Eye (tissue), 1 donor: ENCODE measurements around the gene BTBD10.
A peak's percentile ranks its signal among the peaks of the same experiment; 100 is the strongest.
"Not testable (repeated sequence)": the region's sequence is repeated elsewhere in the genome, so short reads cannot be mapped to it uniquely, and the experiment has no call there.

ENCODE experiments used
- DNase-seq: peaks from one replicate; pipeline ENCODE4 v3.0.0-alpha.2; 2015

BTBD10 gene

DNA sequence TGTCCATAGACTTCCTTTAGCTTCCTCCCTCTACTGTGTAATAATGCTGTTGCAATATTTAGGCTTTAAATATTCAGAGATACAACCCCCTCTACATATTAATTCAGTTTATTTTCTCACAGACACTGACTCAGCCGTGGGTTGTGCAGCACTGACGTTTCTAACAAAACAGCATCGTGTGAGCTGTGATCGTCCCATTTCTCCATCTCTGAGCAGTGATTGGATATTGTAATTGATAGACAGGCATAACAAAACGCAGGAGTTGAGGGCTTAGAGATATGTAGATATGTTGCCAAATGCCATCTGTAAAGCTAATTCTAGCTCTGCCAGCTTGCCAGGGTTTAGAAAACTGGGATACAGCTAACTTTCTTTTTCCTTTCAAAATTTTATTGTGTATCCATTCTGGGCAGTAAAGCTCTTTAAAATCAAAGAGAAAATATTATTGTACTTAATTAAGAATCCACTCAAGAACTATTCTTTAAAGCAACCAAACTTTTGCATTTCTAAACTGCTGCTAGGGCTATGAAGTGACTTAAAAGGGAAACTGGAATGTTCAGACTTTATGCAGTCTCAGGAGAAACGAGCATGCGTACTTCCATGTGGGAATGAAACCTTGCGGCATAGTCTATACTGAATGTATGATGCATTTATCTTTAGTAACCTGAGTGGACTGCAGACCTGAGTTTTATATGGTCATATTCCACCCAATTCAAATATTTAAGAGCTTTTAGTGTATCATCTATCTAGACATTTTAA, 22.7 kb downstream of the BTBD10 start:
- peak; percentile 55 for DNase-seq

DNA sequence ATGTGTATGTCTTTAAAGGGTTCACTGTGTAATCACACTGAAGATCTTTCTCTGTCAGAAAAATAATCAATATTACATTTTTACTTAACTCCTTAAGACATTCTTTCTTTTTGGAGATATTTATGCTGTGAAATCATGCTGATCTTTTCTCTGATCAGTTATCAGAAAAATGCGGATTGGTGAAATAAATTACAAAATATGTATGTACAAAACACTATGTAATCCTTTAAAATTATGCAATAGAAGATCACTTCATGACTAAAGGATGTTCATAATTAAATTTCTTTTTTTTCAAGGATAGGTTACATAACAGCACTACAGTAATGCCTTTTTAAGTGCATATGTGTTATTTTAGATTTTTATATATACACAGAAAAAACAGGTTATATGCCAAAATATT, 24.7 kb downstream of the BTBD10 start:
- DNase-seq: no peak

- DNase-seq: not testable (repeated sequence)
Observed at GRCh38 chr11:13436836-13437235, 26.2 kb downstream of the BTBD10 start.

DNA sequence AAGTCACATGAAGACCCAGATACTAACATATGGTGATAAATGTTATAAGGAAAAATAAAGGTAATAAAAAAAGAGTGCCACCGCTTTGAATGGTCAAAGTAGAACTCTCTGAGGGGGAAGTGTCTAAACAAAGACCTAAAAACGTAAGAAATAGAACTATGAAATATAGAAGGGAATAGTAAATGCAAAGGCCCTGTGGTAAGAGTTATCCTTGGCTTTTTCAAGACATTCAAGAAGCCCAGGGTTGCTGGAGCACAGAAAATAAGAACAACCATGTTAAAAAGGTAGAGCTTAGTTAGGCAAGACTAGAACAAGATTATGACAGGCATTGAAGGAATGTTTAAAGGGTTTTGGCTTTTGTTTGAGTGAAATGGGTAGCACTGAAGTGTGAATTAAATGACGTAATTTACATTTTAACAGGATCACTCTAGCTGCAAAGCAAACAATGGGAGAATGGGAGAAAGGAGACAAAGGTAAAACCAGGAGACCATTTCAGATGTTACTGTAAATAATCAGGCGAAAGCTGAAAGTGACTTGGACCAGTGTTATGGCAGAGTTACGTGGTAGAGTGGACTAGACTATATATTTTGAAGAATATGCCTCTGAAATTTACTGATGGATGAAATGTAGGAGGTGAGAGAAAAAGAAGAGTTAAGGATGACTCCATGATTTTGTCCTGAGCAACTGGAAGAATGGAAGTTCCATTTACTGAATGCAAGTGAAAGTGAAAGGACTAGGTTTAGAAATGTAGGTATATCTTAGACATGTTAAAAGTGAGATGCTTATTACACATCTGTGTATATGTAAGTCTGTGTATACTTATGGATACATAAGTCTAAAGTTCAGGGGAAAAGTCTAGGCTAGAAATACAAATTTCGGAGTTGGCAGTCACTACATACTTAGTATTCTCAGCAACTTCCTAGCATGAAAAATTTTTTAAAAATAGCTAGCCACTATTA, 28.5 kb downstream of the BTBD10 start:
- DNase-seq: no peak

GRCh38 chr11:13433437-13433836, 29.6 kb downstream of the BTBD10 start:
- DNase-seq: no peak

GRCh38 chr11:13429836-13430235, 33.2 kb downstream of the BTBD10 start:
- DNase-seq: no peak

GRCh38 chr11:13429288-13429687, 33.7 kb downstream of the BTBD10 start:
- DNase-seq: no peak

- no peak for DNase-seq
Observed at GRCh38 chr11:13427440-13427839, 35.6 kb downstream of the BTBD10 start.

GRCh38 chr11:13423372-13423771, 39.6 kb downstream of the BTBD10 start:
- no peak for DNase-seq

- no peak for DNase-seq
Observed at GRCh38 chr11:13421561-13421960, 41.5 kb downstream of the BTBD10 start.

DNA sequence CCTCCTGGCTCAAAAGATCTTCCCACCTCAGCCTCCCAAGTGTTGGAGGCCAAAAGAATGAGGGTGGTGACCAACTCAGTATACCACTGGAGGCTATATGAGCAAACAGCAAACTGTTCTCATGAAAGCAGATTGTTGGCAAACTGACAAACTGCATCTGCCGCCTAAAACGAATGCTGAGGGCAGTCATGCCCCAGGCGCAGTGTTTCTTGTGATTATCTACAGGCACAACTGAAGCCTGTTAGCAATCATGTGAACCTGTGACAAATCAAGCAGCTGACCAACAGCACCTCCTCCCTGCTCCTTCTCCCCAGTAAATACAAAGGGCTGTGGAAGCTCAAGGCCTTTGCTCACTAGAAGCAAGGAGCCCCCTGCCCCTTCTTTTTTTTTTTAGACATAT, 47.8 kb downstream of the BTBD10 start:
- no peak for DNase-seq

- no peak for DNase-seq
Observed at GRCh38 chr11:13405220-13405619, 57.8 kb downstream of the BTBD10 start.

- not testable (repeated sequence) for DNase-seq
Observed at GRCh38 chr11:13398335-13398734, 64.7 kb downstream of the BTBD10 start.

DNA sequence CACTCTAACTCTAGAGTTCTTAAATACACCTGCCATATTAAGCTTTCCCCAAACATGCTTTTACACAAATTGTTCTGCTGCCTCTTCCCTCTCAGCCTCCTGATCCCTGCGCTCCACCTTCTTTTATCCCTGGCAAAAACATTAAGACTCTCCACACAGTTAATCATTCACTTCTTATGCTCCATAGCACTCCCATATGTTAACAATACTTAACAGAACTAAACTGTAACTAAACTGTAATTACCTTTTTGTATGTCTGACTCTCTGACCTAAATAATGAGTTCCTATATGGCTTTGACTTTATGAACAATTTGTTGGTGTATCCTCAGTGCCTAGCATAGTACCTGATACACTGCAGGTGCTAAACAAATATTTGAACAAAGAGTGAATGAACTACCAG, 71.8 kb downstream of the BTBD10 start:
- no peak for DNase-seq

- DNase-seq: no peak
Observed at GRCh38 chr11:13388741-13389140, 74.3 kb downstream of the BTBD10 start.

GRCh38 chr11:13386567-13386966, 76.5 kb downstream of the BTBD10 start:
- DNase-seq: no peak

DNA sequence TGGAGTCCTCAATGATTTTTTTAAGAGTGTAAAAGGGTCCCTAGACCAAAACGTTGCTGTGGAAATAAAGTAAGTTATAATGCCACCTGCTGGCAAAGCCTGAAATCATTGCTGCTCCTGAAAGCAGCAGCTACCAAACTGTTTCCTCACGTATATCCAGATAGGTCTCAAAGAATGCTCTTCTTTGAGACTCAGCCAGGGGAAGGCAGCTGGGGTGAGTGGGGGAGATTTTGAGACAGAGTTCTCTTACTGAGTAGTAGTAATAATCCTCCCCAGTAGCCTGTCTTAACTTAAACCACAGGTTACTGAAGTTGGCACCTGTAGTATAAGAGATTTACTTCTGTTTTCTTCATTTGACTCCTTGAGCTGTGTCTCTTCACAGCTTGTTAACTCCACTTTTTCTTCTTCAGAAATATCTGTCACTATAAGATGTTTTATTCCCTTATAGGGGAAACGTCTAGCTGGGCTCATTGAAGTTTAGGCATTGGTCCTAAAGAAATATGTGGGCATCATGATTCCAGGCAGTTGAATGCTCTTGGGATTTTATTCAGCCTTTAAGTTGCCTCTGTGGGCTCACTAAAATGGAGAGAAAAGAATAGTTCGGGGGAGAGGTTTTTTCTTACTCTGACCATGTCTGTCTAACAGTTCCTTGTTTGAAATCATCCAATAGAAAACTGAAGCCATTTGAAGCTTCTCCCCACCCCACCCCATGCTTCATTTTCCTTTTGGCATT, 77.9 kb downstream of the BTBD10 start:
- peak; percentile 68 for DNase-seq

DNA sequence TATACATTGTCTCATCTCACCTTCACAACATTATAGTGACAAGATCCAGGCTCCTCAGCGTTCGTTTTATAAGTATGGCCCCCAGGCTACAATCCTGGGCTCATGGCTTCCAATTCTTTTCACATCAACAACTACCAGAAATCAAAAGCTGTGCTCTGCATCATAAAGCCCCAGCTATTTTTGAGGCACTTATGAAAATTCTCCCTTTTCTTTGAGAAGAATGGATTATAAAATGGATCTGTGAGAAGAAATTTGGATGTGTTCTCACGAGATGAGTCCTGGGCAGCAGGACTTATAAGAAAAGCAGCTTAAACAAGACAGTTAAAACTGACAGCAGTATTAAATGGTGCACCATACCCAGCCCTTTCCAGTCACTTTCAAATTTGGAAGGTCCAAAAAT, 80.3 kb downstream of the BTBD10 start:
- DNase-seq: no peak

- no peak for DNase-seq
Observed at GRCh38 chr11:13380731-13381130, 82.3 kb downstream of the BTBD10 start.

GRCh38 chr11:13378316-13378715, 84.7 kb downstream of the BTBD10 start:
- DNase-seq: no peak

DNA sequence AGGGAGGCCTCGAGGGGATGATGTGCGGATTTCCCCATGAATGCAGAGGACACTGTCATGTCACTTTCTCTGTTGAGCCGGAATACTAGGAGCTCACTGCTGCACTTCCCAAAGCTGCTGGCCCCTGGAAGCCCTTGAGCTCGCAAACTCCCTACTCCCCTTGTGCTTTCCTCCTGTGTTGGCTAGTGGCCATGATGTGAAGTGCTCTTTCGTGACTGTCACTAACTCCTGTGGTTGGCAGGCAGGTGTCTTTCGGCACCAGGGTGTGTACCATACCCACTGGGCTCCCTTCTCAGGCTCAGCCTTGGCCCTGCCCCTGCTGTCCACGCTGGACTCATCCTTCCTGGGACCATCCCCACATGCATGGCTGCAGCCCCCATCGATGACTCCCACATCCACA, 86.2 kb downstream of the BTBD10 start:
- DNase-seq: no peak

DNA sequence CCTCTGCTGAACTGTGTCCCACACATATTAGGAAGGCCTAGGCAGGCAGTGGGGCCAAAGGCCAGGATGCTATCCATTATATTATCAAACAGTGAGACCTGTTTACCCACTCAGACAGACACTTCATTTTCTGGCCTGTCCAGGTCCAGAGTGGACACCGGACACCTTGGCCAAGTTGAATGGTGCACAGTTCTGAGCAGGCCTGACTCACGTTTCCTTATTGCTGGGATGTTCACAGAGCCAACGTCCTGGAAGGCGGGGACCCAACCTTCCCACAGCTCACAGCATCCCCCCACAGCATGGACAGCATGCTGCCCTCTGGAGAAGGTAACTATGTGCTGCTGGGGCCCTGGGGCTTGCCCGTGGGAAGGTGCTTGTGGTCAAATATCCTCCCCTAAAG, 86.6 kb downstream of the BTBD10 start:
- no peak for DNase-seq

DNA sequence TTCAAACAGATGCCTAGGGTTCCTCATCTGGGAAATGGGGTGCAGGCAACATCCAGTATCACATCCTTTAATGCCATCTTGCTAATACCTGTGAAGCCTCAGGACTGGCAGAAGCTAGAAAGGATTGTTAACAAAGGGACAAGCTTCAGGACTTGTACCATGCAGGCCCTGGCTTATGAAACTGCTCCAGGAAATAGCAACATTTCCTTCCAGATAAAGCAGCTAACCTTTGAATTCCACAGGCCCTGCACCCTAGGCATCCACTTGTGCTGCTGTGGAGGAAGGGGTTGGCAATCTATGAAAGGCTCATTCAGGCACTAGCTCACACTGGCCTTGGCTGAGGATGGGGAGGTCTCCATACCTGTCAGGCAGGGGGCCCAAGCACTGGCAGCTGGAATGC, 87.2 kb downstream of the BTBD10 start:
- DNase-seq: no peak
